ENCODE measurements around the gene NMUR1.
A peak's percentile ranks its signal among the peaks of the same experiment; 100 is the strongest.
"Not testable (repeated sequence)": the region's sequence is repeated elsewhere in the genome, so short reads cannot be mapped to it uniquely, and the experiment has no call there.

The NMUR1 gene, protein sequence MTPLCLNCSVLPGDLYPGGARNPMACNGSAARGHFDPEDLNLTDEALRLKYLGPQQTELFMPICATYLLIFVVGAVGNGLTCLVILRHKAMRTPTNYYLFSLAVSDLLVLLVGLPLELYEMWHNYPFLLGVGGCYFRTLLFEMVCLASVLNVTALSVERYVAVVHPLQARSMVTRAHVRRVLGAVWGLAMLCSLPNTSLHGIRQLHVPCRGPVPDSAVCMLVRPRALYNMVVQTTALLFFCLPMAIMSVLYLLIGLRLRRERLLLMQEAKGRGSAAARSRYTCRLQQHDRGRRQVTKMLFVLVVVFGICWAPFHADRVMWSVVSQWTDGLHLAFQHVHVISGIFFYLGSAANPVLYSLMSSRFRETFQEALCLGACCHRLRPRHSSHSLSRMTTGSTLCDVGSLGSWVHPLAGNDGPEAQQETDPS

DNA sequence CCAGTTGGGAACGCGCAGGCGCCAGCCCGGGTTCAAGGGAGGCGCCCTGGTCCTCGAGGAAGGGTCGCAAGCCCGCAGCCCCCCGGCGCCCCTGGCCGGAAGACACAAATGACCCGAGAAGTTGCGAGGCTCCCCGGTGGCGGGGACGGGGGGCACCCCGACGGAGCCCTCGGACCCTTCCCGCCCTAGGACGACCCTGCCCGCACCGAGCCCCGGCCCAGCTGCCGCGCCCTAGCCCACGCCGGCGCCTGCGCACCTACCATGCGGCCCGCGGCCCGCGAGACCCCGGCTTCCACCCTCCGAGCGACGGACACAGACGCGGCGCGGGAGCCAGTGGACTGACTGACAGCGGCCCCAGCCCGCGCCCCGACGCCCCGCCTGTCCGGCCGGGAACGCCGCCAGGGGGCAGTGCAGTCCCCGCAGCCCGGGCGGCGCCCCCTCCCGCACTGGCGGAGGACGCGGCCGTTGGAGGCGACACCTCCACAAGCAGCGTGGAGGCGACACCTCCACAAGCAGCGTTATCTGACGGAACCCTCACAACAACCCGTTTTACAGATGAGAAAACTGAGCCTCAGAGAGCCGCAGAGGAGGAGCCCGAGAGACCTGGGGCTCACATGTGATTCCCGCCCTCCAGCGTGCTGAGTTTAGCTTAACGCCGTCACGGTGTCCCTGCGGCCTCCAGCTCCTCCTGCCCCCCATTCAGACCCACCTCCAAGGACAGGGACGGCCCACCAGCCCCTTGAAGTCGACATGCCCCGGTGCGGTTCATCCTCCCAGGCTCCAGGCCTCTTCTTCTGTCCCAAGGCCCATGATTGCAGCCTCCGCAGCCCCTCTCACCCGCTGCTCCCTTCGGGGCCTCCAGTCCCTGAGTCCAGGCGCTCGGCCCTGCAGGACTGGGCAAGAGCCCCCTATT lies at the start of gene NMUR1:
NMUR1 (minus strand) TSS at position 347 of the 913 bp plus-strand sequence; CDS start at position 263, 84 bp downstream.
- no peak for DNase-seq

DNA sequence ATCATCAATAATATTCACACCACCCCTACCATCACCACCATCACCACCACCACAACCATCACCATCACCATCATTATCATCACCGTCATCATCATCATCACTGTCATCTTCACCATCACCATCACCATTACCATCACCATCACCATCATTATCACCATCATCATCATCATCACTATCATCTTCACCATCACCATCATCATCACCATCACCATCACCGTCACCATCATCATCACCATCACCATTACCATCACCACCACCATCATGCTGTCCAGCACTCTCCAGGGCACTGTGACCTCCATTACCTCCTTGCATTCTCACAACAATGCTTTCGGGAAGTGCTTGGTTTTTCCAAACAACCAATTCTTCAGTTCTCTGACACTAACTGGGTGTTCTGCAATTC lies 49.3 kb upstream of the NMUR1 start:
- no peak for DNase-seq

DNA sequence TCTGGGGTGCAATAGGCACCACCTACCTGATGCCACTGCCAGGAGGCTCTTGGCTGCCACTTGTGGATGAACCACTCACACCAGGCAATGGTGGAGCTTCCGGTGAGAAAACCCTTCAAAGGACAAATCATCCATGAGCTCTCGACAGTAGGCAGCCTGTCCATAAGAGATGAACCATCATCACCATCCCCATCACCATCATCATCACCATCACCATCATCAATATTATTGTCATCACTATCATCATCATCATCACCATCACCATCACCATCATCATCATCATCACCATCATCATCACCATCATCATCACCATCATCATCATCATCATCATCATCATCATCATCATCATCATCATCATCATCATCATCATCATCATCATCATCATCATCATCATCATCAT lies 48.4 kb upstream of the NMUR1 start:
- DNase-seq: not testable (repeated sequence)

- no peak for DNase-seq
Observed at GRCh38 chr2:231576465-231576864, 46.2 kb upstream of the NMUR1 start.

GRCh38 chr2:231575612-231576256 lies 45.5 kb upstream of the NMUR1 start:
- DNase-seq: no peak

- no peak for DNase-seq
Observed at GRCh38 chr2:231573698-231574421, 43.6 kb upstream of the NMUR1 start.

- DNase-seq: no peak
Observed at GRCh38 chr2:231573096-231573495, 42.9 kb upstream of the NMUR1 start.

GRCh38 chr2:231571661-231572191 lies 41.5 kb upstream of the NMUR1 start:
- DNase-seq: no peak

DNA sequence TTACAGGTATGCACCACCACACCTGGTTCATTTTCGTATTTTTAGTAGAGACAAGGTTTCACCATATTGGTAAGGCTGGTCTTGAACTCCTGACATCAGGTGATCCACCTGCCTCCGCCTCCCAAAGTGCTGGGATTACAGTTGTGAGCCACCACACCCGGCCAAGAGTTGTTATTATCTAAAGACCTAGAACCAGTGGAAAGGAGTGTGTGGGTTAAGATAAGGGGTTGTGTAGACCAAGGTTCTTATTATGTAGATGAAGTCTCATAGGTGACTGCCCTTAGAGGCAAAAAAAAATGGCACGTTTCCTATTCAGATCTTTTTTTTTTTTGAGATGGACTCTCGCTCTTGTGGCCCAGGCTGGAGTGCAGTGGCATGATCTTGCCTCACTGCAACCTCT lies 40.7 kb upstream of the NMUR1 start:
- DNase-seq: not testable (repeated sequence)

DNA sequence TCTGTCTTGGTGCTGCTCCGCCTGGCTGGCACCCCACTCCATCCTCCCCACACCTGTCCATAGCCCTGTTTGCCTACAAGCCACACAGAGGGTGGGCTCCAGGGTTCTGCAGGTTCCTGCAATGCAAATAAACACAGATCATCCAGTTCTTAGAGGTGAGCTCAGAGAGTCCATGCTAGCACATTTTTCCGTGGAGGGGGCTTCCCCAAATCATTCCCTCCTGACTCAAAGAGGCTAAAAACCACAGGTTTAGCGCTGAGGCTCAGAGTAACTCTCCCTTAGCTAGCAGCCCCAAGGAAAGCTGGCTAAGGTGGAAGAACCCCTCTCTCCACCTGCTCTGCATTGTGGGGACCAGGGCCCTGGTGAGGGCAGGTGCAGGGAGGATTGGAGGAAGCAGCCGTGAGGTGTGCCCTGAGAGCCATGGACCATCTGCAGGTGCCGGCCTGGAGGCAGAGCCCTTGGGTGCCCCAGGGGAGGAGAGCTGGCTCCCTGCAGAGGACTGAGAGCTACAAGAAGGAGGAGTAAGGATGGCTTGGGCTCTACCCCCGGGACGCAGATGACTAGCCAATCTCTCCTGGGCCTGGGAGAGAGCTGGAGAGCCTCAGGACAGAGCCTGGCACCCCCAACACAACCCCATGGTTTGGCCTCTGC lies 38.7 kb upstream of the NMUR1 start:
- DNase-seq: no peak

- no peak for DNase-seq
Observed at GRCh38 chr2:231568098-231568784, 38.0 kb upstream of the NMUR1 start.

DNA sequence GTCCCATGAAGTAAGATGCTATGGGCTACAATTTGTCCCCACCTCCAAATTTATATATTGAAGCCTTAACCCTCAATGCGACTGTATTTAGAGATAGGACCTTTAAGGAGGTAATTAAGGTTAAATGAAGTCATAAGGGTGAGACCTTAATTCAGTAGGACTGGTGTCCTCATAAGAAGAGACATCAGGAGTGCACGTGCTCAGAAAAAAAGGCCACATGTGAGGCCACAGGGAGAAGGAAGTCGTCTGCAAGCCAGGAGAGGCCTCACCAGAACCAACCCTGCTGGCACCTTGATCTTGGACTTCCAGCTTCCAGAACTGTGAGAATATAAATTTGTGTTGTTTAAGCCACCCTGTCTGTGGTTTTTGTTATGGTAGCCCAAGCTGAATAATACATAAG lies 36.9 kb upstream of the NMUR1 start:
- no peak for DNase-seq

DNA sequence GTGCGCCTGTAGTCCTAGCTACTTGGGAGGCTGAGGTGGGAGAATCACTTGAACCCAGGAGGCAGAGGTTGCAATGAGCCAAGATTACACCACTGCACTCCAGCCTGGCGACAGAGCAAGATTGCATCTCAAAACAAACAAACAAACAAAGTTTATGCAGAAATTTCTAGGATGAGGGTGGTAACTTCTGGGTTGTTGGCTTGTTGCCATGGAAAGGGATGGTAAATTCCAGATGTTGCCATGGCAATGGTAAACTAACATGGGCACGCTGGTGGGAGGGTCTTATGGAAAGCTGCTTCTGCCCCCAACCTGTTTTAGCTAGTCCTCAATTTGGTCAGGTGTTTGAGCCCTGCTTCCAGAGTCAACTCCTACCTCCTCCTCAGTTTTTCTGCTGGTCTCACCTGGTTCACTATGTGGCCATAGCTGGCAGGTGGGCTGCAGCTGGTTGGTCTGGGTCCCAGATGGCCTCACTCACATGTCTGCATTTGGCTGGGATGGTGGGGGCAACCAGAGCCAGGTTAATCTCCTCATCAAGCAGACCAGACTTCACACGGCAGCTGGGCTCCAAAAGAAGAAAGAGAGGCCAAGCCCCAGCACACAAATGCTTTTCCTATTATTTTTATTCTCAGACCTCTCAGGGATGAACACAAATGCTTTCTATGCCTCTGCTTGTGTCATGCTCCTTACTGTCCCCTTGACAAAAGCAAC lies 35.8 kb upstream of the NMUR1 start:
- DNase-seq: no peak

DNA sequence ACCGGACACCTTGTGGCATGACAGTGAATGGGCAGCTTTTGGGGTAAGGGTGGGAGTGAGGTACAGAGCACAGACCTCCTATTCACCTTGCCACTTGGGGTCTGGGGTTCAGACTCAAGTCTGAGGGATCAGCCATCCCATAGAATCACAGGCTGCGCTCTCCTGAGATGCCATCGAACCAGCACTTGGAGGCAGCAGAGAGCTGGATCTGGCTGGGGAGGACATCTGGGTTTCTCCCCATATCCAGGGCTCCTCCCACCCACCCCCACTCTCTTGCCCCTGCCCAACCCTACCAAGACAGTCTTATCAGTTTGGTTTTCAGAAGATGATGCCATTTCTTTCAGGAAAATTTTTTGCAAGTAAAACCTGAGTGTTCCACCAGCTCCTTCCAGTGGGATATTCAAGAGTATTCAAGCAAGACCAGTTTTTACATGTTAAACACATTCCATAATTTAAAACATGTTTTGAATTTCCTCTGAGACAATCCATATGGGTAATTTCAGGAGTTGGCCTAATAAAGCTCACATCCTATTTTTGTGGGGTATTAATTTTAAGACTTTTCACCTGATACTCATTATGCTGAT lies 33.2 kb upstream of the NMUR1 start:
- no peak for DNase-seq

- peak; percentile 7 for DNase-seq
Observed at GRCh38 chr2:231557571-231558217, 27.4 kb upstream of the NMUR1 start.

- no peak for DNase-seq
Observed at GRCh38 chr2:231556981-231557380, 26.7 kb upstream of the NMUR1 start.

- not testable (repeated sequence) for DNase-seq
Observed at GRCh38 chr2:231556496-231556895, 26.3 kb upstream of the NMUR1 start.

GRCh38 chr2:231554748-231555545 lies 24.7 kb upstream of the NMUR1 start:
- DNase-seq: no peak

GRCh38 chr2:231554327-231554726 lies 24.1 kb upstream of the NMUR1 start:
- no peak for DNase-seq

Measured in NCI-H1436 treated with DMSO at 0.1 percent for 48 hours (cell line).